ENCODE measurements around the gene NAV3.
"Not testable (repeated sequence)": the region's sequence is repeated elsewhere in the genome, so short reads cannot be mapped to it uniquely, and the experiment has no call there.

The NAV3 gene

GRCh38 chr12:78101113-78101876 lies 270.6 kb downstream of the NAV3 start:
- FAIRE-seq (no peak), DNase-seq (ENCODE audit: insufficient read length, low spot score) (no peak)

- no peak for FAIRE-seq
Measured at GRCh38 chr12:78101946-78102635, 271.4 kb downstream of the NAV3 start.

GRCh38 chr12:78102801-78103200 lies 272.1 kb downstream of the NAV3 start:
- DNase-seq (ENCODE audit: insufficient read length, low spot score); FAIRE-seq: not testable (repeated sequence)

More at GRCh38 chr12:78101946-78102635, 271.4 kb downstream of the NAV3 start:
- no peak for DNase-seq (ENCODE audit: insufficient read length, low spot score)

DNA sequence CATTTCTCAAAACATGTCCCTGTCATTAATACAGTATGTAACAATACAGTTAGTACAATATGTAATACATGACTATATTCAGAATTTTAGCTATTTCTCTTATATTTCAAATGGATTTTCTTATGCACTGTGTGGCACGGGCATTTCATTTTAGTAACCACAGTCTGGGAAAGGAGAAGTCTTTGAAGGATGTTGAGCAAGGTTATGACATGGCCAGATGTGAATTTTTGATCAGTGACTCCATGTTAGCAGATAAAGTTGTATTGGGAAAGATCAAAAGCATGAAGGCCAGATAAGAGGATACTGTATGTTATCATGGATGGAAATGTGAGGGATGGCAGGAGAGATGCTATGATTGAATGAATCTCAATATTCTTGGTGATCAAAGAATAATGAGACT lies 285.2 kb downstream of the NAV3 start:
- FAIRE-seq (no peak), DNase-seq (ENCODE audit: insufficient read length, low spot score) (no peak)

DNA sequence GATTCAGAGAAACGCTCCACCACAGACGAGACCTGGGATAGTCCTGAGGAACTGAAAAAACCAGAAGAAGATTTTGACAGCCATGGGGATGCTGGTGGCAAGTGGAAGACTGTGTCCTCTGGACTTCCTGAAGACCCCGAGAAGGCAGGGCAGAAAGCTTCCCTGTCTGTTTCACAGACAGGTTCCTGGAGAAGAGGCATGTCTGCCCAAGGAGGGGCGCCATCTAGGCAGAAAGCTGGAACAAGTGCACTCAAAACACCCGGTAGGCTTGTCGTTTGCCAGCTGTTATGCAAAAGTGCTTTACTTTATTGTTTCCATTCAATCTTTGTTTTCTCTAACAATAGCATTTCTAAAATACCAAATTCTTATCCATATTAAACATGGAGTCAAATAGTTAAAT lies 287.3 kb downstream of the NAV3 start:
- FAIRE-seq (no peak), DNase-seq (ENCODE audit: insufficient read length, low spot score) (no peak)

- FAIRE-seq, result no peak
- DNase-seq (ENCODE audit: insufficient read length, low spot score), result no peak
Measured at GRCh38 chr12:78118486-78118885, 287.8 kb downstream of the NAV3 start.

DNA sequence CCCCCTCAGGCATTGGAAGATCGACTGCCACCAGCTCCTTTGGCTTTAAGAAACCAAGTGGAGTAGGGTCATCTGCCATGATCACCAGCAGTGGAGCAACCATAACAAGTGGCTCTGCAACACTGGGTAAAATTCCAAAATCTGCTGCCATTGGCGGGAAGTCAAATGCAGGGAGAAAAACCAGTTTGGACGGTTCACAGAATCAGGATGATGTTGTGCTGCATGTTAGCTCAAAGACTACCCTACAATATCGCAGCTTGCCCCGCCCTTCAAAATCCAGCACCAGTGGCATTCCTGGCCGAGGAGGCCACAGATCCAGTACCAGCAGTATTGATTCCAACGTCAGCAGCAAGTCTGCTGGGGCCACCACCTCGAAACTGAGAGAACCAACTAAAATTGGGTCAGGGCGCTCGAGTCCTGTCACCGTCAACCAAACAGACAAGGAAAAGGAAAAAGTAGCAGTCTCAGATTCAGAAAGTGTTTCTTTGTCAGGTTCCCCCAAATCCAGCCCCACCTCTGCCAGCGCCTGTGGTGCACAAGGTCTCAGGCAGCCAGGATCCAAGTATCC lies 288.7 kb downstream of the NAV3 start:
- no peak for DNase-seq (ENCODE audit: insufficient read length, low spot score)
- no peak for FAIRE-seq

- FAIRE-seq (no peak), DNase-seq (ENCODE audit: insufficient read length, low spot score) (no peak)
Measured at GRCh38 chr12:78120306-78120705, 289.6 kb downstream of the NAV3 start.

DNA sequence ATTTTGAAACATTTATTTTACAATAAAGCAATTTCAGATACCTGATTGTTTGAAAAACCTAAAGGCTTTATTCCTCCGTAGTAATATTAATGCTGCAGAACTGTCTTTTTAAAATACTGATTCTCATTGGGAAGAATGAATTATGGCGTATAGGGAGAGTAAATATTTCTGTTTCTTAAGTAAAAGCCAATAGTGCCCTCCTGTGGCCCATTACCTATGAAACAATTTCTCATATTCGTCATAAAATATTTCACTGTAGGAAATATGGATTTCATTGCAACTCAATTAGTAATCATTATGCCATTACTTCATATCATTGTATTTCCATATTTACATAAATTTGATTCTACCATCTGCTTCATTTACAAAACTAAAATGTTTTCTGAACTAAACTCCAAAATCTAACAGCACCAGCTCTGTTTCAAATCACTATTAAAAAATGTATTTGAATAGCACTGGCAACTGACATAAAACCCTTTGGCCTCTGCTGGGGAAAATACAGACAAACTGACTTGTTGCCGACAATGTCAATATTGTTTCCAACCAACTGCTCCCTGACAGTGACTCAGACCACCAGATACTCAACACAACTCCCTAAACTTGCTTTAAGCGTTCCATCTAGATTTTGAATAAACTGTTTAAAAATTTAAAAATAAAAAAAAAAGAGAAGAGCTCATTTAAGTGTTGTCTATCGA lies 290.3 kb downstream of the NAV3 start:
- peak; percentile 3 for DNase-seq (ENCODE audit: insufficient read length, low spot score)
- no peak for FAIRE-seq

- FAIRE-seq, result no peak
- DNase-seq (ENCODE audit: insufficient read length, low spot score), result no peak
Measured at GRCh38 chr12:78121969-78122610, 291.4 kb downstream of the NAV3 start.

GRCh38 chr12:78128211-78128610 lies 297.5 kb downstream of the NAV3 start:
- no peak for FAIRE-seq

DNA sequence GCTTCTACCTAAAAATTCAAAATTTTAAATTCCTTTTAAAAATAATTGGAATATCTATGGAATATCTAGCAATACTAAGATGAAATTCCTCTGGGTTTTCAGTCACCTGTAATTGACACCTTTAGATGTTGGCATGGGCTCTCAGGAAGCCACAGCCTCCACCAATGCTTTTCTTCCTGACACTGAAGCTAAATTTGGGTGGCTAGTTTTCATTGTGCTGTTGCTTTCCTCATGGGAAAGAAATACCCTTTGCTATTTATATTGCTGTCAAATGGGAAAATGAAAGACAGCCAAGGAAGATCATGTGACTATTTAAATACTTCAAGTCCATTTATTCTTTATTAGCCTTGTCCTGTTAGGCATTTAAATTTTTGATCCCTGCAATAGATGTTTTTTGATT lies 313.0 kb downstream of the NAV3 start:
- no peak for FAIRE-seq
- DNase-seq (ENCODE audit: insufficient read length, low spot score), result no peak

More at GRCh38 chr12:78128211-78128610, 297.5 kb downstream of the NAV3 start:
- DNase-seq (ENCODE audit: insufficient read length, low spot score), result no peak

GRCh38 chr12:78145398-78145797 lies 314.7 kb downstream of the NAV3 start:
- FAIRE-seq (no peak), DNase-seq (ENCODE audit: insufficient read length, low spot score) (no peak)

DNA sequence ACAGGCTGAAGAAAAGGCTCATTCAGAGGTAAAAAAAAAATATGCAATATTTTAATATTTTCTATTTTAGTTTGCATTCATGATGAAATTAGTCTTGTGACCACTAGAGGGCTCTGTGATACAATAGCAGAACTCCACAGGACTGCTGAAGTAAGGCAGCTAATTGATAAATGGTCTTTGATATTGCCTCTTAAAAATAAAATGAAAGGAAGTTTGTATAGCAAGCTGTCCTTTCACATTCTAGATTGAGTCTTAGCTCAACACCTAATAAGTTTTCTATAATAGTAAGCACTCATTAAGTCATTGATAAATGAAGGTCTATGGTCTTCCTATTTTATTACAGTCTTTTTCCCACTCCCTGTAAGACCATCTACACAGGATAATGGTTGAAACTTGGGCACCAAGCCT lies 315.7 kb downstream of the NAV3 start:
- peak; percentile 7 for DNase-seq (ENCODE audit: insufficient read length, low spot score)

GRCh38 chr12:78149459-78149858 lies 318.8 kb downstream of the NAV3 start:
- DNase-seq (ENCODE audit: insufficient read length, low spot score), result no peak
- no peak for FAIRE-seq

More for the DNA sequence above, 315.7 kb downstream of the NAV3 start:
- no peak for FAIRE-seq

DNA sequence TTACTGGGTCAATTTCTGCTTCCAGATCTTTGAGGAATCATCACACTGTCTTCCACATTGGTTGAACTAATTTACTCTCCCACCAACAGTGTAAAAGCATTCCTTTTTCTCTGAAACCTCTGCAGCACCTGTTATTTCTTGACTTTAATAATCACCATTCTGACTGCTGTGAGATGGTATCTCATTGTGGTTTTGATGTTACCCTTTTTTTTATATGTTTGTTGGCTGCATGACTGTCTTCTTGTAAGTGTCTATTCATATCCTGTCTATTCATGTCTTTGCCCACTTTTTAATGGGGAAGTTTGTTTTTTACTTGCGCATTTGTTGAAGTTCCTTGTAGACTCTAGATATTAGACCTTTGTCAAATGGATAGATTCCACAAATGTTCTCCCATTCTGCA lies 324.9 kb downstream of the NAV3 start:
- no peak for FAIRE-seq
- DNase-seq (ENCODE audit: insufficient read length, low spot score), result no peak

DNA sequence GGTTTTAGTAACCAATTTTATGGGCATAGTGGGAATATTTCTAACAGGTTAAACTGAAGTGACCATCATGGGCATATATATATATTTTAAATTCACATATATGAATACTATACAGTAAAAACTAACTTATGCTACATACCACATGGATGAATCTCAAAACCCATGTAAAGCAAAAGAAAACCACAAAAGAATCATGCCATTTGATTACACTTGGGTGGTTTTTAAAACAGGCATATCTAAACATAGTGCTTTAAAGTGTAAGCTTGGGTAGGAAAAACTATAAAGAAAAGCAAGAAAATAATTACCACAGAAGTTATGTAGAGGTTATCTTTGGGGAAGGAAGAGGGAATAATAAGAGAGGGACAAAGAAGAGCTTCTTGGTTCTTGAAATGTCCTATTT lies 326.1 kb downstream of the NAV3 start:
- DNase-seq (ENCODE audit: insufficient read length, low spot score) (no peak), FAIRE-seq (no peak)

DNA sequence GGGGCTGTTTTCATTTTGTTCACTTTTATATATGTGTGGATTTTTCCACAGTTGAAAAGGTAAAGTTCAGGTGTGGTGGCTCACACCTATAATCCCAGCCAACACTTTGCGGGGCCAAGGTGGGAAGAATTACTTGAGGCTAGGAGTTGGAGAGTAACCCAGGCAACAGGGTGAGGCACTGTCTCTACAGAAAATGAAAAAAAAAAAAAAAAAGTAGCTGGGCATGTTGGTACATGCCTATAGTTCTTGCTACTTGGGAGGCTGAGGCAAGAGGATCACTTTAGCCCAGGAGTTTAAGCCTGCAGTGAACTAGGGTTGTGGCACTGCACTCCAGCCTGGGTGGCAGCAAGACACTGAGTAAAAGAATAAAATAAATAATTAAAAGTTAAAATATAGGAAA lies 326.5 kb downstream of the NAV3 start:
- no peak for DNase-seq (ENCODE audit: insufficient read length, low spot score)
- FAIRE-seq, result no peak

GRCh38 chr12:78164154-78164553 lies 333.5 kb downstream of the NAV3 start:
- DNase-seq (ENCODE audit: insufficient read length, low spot score) (no peak), FAIRE-seq (no peak)

GRCh38 chr12:78167510-78167909 lies 336.8 kb downstream of the NAV3 start:
- DNase-seq (ENCODE audit: insufficient read length, low spot score) (no peak), FAIRE-seq (no peak)

GRCh38 chr12:78171061-78171460 lies 340.4 kb downstream of the NAV3 start:
- DNase-seq (ENCODE audit: insufficient read length, low spot score) (no peak), FAIRE-seq (no peak)
